Measurements from ENCODE around the gene SPECC1L.

The SPECC1L gene

DNA sequence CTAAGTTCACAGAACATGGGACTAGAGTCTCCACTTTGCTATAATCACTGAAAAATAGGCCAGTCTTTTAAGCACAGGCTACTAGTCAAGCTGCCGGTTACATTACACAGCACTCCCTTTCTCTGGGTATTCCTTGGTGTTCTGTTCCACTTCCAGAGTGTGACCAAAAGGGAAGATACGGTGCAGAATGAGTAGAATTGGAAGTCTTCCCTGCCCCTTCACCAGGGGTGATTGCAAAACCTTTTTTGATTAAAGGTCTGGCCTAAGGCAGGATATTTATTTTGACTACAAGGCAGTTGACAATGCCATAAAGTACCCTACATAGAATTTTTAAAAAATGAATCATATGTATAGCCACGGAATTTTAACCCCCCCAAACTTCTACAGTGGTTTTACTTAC, 97.2 kb downstream of the SPECC1L start:
- no peak for DNase-seq

DNA sequence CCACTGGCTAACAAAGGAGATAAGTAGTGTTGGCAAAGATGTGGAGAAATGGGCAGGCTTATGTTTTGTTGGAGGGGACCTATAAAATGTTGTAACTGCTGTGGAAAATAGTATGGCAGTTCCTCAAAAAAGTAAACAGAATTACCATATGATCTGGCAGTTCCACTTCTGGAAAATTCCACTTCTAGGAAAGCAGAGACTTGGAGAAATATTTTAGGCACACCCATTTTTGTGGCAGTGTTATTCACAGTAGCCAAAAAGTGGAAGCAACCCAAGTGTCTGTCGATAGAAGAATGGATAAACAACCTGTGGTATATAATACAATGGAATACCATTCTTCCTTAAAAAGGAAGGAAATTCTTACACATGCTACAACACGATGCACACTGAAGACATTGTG, 99.8 kb downstream of the SPECC1L start:
- DNase-seq: no peak

GRCh38 chr22:24376002-24376401, 105.4 kb downstream of the SPECC1L start:
- DNase-seq: no peak

GRCh38 chr22:24376586-24376985, 106.0 kb downstream of the SPECC1L start:
- DNase-seq: no peak

DNA sequence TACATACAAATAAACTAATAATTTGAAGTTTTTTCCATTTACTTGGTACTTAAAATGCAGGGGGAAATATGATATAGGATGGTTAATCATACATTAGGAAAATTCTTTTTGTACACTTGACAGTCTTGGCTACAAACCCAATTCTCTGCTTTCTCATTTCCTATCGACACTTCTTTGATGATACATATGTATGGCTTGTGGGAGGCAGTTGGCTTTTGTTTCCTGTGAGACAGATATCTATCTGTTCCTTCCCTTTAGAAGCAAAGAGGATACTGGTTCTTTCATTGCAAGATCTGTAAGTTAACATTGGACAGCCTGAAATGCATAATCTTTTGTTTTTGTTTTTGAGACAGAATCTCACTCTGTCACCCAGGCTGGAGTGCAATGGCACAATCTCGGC, 108.9 kb downstream of the SPECC1L start:
- DNase-seq: no peak

DNA sequence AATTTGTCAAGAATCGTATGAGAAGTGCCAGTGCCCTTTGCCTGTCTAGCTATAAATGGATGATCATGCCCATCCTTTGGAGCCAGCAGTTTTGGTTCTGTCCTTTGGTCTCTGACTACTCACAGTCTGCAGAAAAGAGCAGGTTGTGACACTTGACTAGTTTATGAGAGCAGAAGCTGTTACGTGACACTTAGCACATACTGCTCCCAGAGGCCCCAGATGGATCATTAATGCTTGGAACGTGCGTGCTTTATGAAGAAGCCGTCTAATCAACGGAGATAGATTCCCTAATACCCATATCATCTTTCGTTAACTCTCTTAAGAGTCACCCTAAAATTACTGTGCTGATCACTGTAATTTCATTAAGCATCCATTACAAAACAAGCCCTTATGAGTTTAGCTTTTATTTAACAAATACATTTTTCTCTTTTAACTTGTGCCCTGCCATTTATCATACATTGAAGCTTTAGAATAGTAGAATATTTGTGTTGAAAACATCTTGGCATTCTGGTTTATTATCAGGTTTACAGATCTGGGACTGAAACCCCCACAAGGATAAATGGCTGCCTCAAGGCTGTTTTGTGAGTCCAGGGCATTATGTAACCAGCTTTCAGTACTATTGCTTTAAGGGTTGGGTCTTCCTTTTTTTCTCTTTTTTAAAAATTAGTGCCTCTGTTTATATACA, 109.7 kb downstream of the SPECC1L start:
- DNase-seq: no peak

- DNase-seq: no peak
These were observed 110.2 kb downstream of the SPECC1L start for GRCh38 chr22:24380905-24381230.

GRCh38 chr22:24383061-24383460, 112.4 kb downstream of the SPECC1L start:
- no peak for DNase-seq

DNA sequence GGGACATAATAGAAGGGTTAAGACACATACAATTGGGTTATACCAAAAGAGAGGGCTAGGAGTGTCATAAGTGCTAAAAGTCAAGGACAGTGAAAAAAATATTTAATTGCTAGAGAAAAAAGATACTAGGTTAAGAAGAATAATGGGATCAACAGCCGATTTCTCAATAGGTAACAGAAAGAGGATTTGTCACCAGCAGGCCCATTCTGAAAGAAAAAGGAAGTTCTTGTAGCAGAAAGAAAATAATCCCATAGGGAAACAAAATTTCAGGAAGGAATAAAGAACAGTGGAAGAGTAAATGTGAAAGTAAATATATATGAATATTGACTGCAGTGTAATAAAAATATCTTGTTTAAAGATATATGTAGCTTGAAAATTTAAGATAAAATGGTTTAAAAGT, 113.5 kb downstream of the SPECC1L start:
- DNase-seq: no peak

DNA sequence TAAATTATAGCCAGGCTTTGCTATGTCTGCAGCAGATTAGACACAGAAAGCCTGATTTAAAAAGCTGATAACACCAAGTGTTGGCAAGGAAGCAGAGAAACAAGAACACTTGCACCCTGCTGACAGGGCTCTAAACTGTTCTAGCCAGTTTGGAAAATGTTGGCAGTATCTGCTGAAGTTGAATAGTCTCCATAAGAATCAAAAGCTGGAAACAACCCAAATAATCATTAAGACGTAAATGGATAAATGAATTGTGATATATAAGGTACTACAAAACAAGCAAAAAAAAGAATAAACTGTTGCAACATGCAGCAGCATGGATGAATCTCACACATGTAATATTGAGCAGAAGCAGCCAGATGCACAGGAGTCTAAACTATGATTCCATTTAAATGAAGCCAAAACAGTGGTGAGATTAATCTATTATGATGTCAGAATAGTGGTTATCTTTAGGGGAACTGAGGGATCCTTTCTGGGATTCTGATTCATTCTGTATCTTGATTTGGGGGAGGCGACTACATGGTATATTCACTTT, 116.4 kb downstream of the SPECC1L start:
- DNase-seq: no peak

- no peak for DNase-seq
These were observed 119.0 kb downstream of the SPECC1L start for GRCh38 chr22:24389680-24390079.

DNA sequence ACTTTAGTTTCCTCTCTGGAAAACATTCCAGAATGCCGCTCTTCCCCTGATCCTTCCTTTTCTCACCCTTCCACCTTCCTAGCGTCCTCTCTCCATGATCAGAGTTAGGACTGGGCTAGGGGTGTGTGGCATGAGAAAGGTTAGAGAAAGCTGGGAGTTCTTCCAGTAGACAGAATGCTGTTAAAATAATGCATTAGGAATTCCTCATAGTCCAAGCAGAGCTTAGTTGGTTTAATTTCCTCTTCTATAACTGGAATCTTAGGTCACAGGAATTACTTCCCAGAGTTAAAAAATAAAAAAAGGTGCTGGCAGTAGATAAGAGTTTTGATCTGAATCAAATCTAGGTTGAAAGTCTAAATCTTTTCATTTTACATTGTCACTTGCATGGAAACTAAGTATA, 119.5 kb downstream of the SPECC1L start:
- DNase-seq: no peak

- DNase-seq: no peak
These were observed 119.9 kb downstream of the SPECC1L start for GRCh38 chr22:24390576-24390975.

- DNase-seq: no peak
These were observed 121.2 kb downstream of the SPECC1L start for GRCh38 chr22:24391836-24392217.

DNA sequence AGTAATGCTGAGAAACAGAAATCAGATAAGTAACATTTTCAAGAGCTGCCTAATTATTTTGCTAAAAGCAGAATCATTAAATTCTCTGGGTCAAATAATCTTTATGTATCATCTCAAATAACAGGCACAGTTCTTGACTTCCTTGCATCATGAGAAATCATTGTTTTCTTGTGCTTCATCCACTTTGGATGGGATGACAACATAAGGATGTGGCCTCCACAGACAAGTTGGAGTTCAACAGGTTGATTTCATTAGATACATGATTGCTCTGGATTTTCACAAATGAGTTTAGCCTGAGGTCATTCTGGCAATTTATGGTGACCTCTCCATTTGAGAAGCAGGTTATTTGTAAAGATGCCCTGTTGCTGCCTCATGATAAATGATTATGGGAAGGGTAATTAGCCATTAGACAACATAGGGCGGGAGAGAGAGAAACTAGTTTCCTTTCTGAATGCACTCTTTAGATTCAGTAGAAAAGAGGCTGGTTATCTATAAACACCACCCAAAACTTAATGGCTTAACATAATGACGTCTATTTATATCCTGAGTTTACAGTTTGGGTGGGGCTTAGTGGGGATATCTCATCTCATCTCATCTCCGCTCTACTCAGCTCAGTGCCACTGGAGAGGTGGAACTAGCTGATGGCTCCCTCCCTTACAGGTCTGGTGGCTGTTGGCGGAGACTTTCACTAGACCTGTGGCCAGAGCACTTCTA, 121.7 kb downstream of the SPECC1L start:
- no peak for DNase-seq

- no peak for DNase-seq
These were observed 122.5 kb downstream of the SPECC1L start for GRCh38 chr22:24393012-24393559.

- DNase-seq: no peak
These were observed 123.2 kb downstream of the SPECC1L start for GRCh38 chr22:24393848-24394247.

GRCh38 chr22:24394254-24394653, 123.6 kb downstream of the SPECC1L start:
- DNase-seq: no peak

GRCh38 chr22:24398409-24398808, 127.8 kb downstream of the SPECC1L start:
- DNase-seq: no peak

- DNase-seq: no peak
These were observed 129.5 kb downstream of the SPECC1L start for GRCh38 chr22:24400034-24400725.

DNA sequence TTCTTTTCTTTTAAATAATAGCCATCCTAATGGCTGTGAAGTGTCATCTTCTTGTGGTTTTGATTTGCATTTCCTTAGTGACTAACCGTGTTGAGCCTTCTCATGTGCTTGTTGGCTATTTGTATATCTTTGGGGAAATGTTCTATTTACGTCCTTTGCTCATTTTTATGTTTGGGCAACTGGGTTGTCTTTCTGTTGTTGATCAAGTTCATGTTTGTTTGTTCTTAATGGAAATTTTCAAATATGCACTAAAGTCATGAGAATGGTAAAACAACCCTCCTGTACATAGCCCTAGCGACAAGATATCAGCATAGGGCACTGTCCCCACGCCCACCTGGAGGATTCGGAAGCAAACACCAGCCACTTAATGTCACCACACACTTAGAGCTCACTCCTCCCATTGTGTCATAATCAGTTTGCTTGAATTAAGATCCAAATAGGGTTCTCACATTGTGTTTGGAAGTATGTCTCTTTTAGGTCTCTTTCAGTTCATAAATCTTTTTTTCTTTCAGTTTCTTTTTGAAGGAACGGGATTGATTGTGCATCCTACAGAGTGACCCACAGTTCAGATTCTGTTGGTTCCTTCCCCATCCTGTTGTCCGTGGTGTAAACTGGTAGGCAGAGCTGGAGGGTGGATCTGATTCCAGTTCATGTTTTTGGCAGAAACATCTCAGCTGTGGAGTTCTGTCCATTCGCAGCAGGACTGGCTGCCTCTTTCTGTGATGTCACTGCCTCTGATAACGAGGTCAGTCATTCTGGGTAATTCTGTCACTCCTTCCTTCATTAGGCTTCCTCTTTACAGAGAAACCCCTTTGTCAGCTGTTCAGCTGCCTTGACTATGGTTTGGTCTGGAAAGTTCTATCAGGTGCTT, 130.3 kb downstream of the SPECC1L start:
- no peak for DNase-seq

GRCh38 chr22:24401931-24402367, 131.3 kb downstream of the SPECC1L start:
- no peak for DNase-seq

All from activated naive CD4-positive, alpha-beta T cell treated with Interleukin-2 at 50 U/mL for 16 hours (primary cell).